Fibroblast of skin of abdomen (primary cell): ENCODE data around the gene NKX2-2.
"Not testable (repeated sequence)": the region's sequence is repeated elsewhere in the genome, so short reads cannot be mapped to it uniquely, and the experiment has no call there.

Experiments used
- DNase-seq: peaks from one replicate; pipeline ENCODE4 v3.0.0-alpha.2; 2013

The NKX2-2 gene

GRCh38 chr20:21508230-21509078 is 5.4 kb downstream of the NKX2-2 start:
- no peak for DNase-seq

- no peak for DNase-seq
Observed at GRCh38 chr20:21507400-21508229, 6.2 kb downstream of the NKX2-2 start.

- DNase-seq = peak; percentile 42
Observed at GRCh38 chr20:21505810-21506530, 7.9 kb downstream of the NKX2-2 start.

GRCh38 chr20:21505161-21505809 is 8.6 kb downstream of the NKX2-2 start:
- peak; percentile 31 for DNase-seq

DNA sequence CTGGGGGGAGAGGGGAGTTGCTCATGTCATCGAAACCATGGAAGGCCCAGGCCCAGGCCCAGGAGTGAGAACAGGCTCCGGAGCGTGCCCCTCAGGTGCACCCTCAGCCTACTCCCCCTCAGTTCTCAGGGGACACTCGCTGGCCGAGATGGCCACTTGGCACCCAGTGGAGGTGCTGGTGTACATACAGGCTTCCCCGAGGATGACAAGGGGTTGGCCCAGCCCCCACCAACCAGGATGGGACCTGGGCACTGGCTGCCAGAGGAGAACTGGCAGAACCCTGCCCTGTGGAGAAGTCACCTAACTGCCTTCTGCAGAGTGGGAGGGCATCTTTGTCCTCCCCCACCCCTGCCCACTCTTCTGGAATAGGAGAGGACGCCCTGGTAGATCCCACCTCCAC is 9.5 kb downstream of the NKX2-2 start:
- no peak for DNase-seq

- DNase-seq = peak; percentile 7
Observed at GRCh38 chr20:21503345-21503744, 10.5 kb downstream of the NKX2-2 start.

GRCh38 chr20:21501184-21501583 is 12.7 kb downstream of the NKX2-2 start:
- no peak for DNase-seq

GRCh38 chr20:21500599-21500998 is 13.3 kb downstream of the NKX2-2 start:
- DNase-seq = no peak

- DNase-seq = no peak
Observed at GRCh38 chr20:21499641-21500040, 14.2 kb downstream of the NKX2-2 start.

DNA sequence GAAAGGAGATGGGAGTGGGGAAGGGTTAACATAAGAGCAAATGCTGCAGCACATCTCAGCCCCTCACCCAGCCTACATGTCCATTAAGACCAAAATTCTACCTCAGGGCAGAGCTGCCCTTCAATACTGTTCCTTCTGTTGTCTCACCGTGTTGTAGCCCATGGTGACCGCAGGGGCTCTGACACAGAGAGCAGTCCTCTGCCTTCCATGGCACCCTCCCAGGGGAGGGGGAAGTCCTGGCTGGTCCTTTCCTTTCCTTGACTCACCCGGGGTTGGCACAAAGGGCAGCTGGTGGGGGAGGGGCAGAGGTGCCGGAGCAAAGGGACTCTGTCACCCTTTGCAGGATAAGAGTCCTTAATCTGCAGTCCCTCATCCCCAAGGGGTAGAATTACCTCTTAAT is 15.2 kb downstream of the NKX2-2 start:
- no peak for DNase-seq

DNA sequence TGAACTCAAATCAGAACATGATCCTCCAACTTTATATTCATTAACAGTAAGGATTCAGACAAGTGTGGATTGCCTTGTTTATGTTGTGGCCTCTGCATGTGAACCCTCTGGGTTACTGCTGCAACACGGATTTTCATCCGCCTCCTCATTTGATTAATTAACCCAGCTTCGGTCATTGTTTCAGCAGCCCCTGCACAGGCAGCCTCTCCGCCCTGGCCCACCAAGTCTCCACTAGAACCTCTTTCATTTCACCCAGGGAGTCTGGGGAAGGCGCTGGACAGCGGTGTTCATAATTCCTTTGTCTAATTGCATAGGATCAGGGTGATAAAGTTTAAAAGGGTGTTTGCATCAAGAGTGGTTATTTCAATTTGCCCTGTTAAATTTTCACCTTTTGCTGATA is 15.7 kb downstream of the NKX2-2 start:
- DNase-seq = no peak

DNA sequence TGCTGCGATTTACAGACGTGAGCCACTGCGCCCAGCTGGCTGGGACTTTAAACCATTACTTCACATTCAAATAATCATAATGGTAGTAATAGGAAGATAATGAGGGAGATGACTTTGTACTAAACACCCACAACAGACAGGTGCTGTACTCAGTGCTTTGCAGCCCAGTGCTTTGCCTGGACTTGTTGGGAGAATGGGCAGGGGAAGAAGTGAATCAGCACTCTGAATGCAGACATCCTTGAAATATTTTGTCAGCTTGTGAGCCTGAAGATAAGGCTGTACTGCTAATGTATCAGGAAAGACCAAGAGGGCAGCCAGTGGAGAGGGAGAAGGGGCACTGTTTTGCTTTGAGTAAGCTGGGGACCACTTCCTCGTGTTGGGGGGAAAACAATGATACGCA is 17.4 kb downstream of the NKX2-2 start:
- DNase-seq = no peak

GRCh38 chr20:21493049-21493448 is 20.8 kb downstream of the NKX2-2 start:
- DNase-seq = no peak

DNA sequence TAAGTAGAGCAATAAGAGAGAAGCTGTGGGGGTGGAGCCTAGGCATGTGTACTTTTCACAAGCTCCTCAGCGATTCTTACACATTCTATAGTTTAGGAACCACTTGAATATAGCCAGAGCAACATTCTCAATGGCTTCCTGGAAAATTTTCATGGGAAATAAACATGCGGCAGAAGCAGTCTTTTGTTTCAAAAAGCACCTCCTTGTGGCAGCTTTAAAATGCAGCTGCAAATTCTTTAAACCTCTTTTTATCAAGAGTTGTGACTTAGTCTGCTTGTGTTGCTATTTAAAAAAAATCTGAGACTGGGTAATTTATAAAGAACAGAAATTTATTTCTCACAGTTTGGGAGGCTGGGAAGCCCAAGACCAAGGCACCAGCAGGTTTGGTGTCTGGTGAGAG is 23.8 kb downstream of the NKX2-2 start:
- DNase-seq = no peak

GRCh38 chr20:21480144-21480543 is 33.7 kb downstream of the NKX2-2 start:
- DNase-seq = not testable (repeated sequence)

GRCh38 chr20:21465799-21466198 is 48.1 kb downstream of the NKX2-2 start:
- DNase-seq = no peak

- no peak for DNase-seq
Observed at GRCh38 chr20:21464916-21465315, 48.9 kb downstream of the NKX2-2 start.
